ENCODE results near the gene MAP7. TPM values are rescaled to one million over a fixed set of nuclear protein-coding genes. Genes with fewer than 3 reads are reported as not detected.

The MAP7 gene
- total and polyA plus RNA-seq, 9 of the 15 experiments (the other 6 are each of a cell fraction or from before 2014, with no cell fraction given), result 0.76 to 7.7 (median 3.9) TPM

GRCh38 chr6:136582711-136583471, 32.7 kb upstream of the MAP7 start (continued):
- TF ChIP-seq E4F1 (CRISPR knock-in tag; IDR thresholded peaks at IDR 0.05; ENCODE audit: borderline replicate concordance), result no peak
- TF ChIP-seq ZNF3 (CRISPR knock-in tag; IDR thresholded peaks at IDR 0.05), result no peak
- TF ChIP-seq GABPB1 (CRISPR knock-in tag; IDR thresholded peaks at IDR 0.05), result no peak
- TF ChIP-seq ZNF766 (CRISPR knock-in tag; conservative IDR thresholded peaks at IDR 0.05), result no peak
- no peak for TF ChIP-seq GABPB2 (CRISPR knock-in tag; conservative IDR thresholded peaks at IDR 0.05)
- TF ChIP-seq ZNF431 (CRISPR knock-in tag; IDR thresholded peaks at IDR 0.05), result no peak
- TF ChIP-seq SIN3B (IDR thresholded peaks at IDR 0.05; ENCODE audit: low read depth), result no peak
- TF ChIP-seq PTRF (tag; IDR thresholded peaks at IDR 0.05), result no peak

- Histone ChIP-seq H3K9ac (ENCODE audit: insufficient read depth in 1 of 2, low read depth in 2 of 2, low read length in 2 of 2) (no peak overlapping the region), H3K4me1 (replicated peaks in 1 of 2; ENCODE audit: control insufficient read depth in 2 of 2, insufficient read depth in 2 of 2, low read length in 2 of 2) (no peaks in the 10 kb centered on the region), H3K27ac (ENCODE audit: extremely low read depth, low read depth, low read length) (no peak overlapping the region), H4K20me1 (replicated peaks; ENCODE audit: control insufficient read depth, insufficient read depth, low read length) (no peaks in the 10 kb centered on the region), H3K4me3 (no peak overlapping the region), H2AFZ (ENCODE audit: low read depth, low read length) (no peak overlapping the region), H3K4me2 (ENCODE audit: insufficient read depth, low read length) (no peak overlapping the region), H3K9me3 (replicated peaks; ENCODE audit: control insufficient read depth, insufficient read depth, low read depth, low read length) (no peaks in the 10 kb centered on the region), H3K36me3 (ENCODE audit: control insufficient read depth, insufficient read depth, low read length) (peaks cover 43% of the 10 kb centered on the region), H3K27me3 (ENCODE audit: control insufficient read depth in 2 of 2, insufficient read depth in 2 of 2, low read length in 2 of 2) (no peaks in the 10 kb centered on the region), H3K79me2 (ENCODE audit: control insufficient read depth, insufficient read depth, low read length) (no peaks in the 10 kb centered on the region), H3K9me1 (ENCODE audit: control insufficient read depth, insufficient read depth, low read length) (no peaks in the 10 kb centered on the region)
- CTCF ChIA-PET (ENCODE audit: low intra/inter-chr PET ratio), result no interaction called here
- no peak for TF ChIP-seq ARID3A (IDR thresholded peaks at IDR 0.05; ENCODE audit: borderline replicate concordance, low read depth, low read length)
- TF ChIP-seq CEBPG (CRISPR knock-in tag; IDR thresholded peaks at IDR 0.05), result no peak
- TF ChIP-seq CEBPG (tag; conservative IDR thresholded peaks at IDR 0.05 in 1 of 2, IDR thresholded peaks at IDR 0.05 in 1 of 2), result peak; percentile 37 to 54; a peak in 3 of 4 replicates
- POLR2A ChIA-PET, result interaction anchor here (0.6 kb wide), 1 partner anchor 222 kb away, joined by 4 read pairs; no protein-coding TSS in a partner anchor
- ATAC-seq (no peak), DNase-seq (ENCODE audit: extremely low read depth in 1 of 4, low spot score in 3 of 4) (no peak), FAIRE-seq (no peak)
- in situ Hi-C loops (cut with MboI), result no loop called here
- WGBS (ENCODE audit: insufficient coverage, low coverage, missing lambda C conversion rate), result 58% methylated on average over 2 of the region's 2 CpGs
- BruUV-seq (replicated peaks), result no TSS peak
- intact Hi-C loops (cut with micrococcal nuclease), result loop anchor here (10.0 kb wide), 1 partner anchor 345 kb away; the partner anchor contains the start of gene SLC35D3
Measured at GRCh38 chr6:136579800-136580199, 29.6 kb upstream of the MAP7 start.
